ENCODE results near the gene KRT4. TPM values are rescaled to one million over a fixed set of nuclear protein-coding genes. Genes with fewer than 3 reads are reported as not detected.

KRT4 gene
- total and polyA plus RNA-seq, 2 experiments from 2014 or later, result not detected

DNA sequence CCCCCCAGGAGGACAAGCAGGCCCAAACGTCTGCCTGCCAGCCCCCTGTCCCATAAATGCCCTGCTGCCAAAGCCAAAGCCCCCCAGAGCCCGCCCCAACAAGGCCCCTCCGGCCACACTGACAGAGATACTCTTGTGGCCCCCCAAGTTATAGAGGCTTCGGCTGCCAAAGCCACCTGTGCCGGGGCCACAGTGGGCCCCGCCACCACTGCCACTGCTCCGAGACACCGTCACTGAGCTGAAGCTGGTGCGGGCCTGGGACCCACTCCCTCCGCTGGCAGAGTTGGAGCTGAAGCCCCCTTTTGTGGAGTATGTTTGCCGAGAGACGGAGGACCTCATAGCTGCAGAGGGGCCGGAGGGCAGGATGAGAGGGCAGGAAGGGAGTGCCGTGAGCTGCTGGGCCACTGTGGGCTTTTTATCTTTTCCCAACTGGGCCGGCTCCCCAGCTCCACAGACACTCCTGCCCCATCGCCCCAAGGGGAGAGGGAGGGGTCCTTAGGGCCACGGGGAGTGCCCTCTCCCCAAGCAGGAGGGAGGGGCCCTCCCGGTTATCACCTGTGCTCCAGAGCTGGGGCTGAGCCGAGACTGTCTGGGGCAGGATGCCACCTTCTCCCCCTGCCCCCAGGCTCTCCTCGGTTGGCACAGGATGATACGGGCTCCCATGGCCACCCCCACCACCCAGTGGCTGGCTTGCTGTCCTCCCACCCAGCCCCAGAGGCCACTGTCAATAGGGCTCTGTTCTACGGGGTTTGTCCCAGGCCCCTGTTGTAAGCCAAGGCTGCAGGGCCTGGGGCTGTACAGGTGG lies 20.2 kb upstream of the KRT4 start, which contains the start of gene KRT79:
Gene KRT79, minus strand, starts transcription at position 390 of the 805 bp plus-strand sequence. Its CDS starts 51 bp downstream, at position 339.
- Histone ChIP-seq H3K36me3 (ENCODE audit: insufficient read depth) (no peaks in the 10 kb centered on the region), H3K79me2 (replicated peaks; ENCODE audit: insufficient read depth) (no peaks in the 10 kb centered on the region), H3K4me2 (no peak within 1 kb of the TSS), H3K27ac (ENCODE audit: low read depth) (no peak within 1 kb of the TSS), H3K4me3 (no peak within 1 kb of the TSS), H3K4me1 (ENCODE audit: insufficient read depth) (no peaks in the 10 kb centered on the region), H3K9me2 (ENCODE audit: insufficient read depth) (no peaks in the 10 kb centered on the region), H3K27me3 (ENCODE audit: insufficient read depth) (no peaks in the 10 kb centered on the region), H3F3A (replicated peaks; ENCODE audit: low read depth) (no peaks in the 10 kb centered on the region), H4K20me1 (replicated peaks; ENCODE audit: insufficient read depth) (no peaks in the 10 kb centered on the region), H2AFZ (no peak within 1 kb of the TSS)
- no peaks in the 10 kb centered on the region for H3K9me3 Mint-ChIP-seq
- no peak within 1 kb of the TSS for H3K27ac Mint-ChIP-seq
- H3K4me1 Mint-ChIP-seq, result no peaks in the 10 kb centered on the region; the same call in 2 of the 3 replicates
- no peaks in the 10 kb centered on the region for H3K36me3 Mint-ChIP-seq (ENCODE audit: low read depth)
- DNase-seq (ENCODE audit: low spot score) (no peak), ATAC-seq (no peak)
- H3K27me3 Mint-ChIP-seq (ENCODE audit: insufficient read depth, low read depth, poor library complexity), result peaks cover 9% of the 10 kb centered on the region
- no peak for TF ChIP-seq ZNF331 (CRISPR knock-in tag; IDR thresholded peaks at IDR 0.05; ENCODE audit: low read depth)
- no peak for TF ChIP-seq ZNF114 (CRISPR knock-in tag; IDR thresholded peaks at IDR 0.05)
- TF ChIP-seq JUNB (IDR thresholded peaks at IDR 0.05; ENCODE audit: unreplicated experiment), result no peak
- no peak for TF ChIP-seq EZH2phosphoT487 (IDR thresholded peaks at IDR 0.05; ENCODE audit: unreplicated experiment)
- no peak for TF ChIP-seq REST (IDR thresholded peaks at IDR 0.05; ENCODE audit: unreplicated experiment)
- no peak for TF ChIP-seq ZNF462 (CRISPR knock-in tag; IDR thresholded peaks at IDR 0.05)
- no peak for TF ChIP-seq CREB1 (CRISPR knock-in tag; IDR thresholded peaks at IDR 0.05; ENCODE audit: low read depth)
- TF ChIP-seq, protein P1, sequence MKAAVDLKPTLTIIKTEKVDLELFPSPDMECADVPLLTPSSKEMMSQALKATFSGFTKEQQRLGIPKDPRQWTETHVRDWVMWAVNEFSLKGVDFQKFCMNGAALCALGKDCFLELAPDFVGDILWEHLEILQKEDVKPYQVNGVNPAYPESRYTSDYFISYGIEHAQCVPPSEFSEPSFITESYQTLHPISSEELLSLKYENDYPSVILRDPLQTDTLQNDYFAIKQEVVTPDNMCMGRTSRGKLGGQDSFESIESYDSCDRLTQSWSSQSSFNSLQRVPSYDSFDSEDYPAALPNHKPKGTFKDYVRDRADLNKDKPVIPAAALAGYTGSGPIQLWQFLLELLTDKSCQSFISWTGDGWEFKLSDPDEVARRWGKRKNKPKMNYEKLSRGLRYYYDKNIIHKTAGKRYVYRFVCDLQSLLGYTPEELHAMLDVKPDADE (IDR thresholded peaks at IDR 0.05), result no peak
- no peak for TF ChIP-seq NANOG (IDR thresholded peaks at IDR 0.05; ENCODE audit: borderline replicate concordance)
- TF ChIP-seq CTCF (conservative IDR thresholded peaks at IDR 0.05; ENCODE audit: low read depth in 2 of 2), result no peak
- no peak for TF ChIP-seq POLR2AphosphoS5 (IDR thresholded peaks at IDR 0.05; ENCODE audit: low read depth)
- TF ChIP-seq EZH2 (IDR thresholded peaks at IDR 0.05; ENCODE audit: low read depth, unreplicated experiment), result no peak
- no peak for TF ChIP-seq STAT1 (IDR thresholded peaks at IDR 0.05; ENCODE audit: unreplicated experiment)
- H3K4me3 Mint-ChIP-seq, result no peak within 1 kb of the TSS
